H9 (cell line): ENCODE measurements around the gene CNDP2. TPM values are rescaled to one million over a fixed set of nuclear protein-coding genes. Genes with fewer than 3 reads are reported as not detected.

Source experiments
- DNase-seq: peaks from one replicate; pipeline ENCODE4 v3.0.0-alpha.2; 2017
- H2AFZ ChIP-seq: one replicate; pipeline ENCODE4 v1.6.1; 2013; ENCODE audit warnings: mild to moderate bottlenecking, low read length, control low read depth, moderate library complexity
- H2AK5ac ChIP-seq: 2 replicates; pipeline ENCODE4 v1.6.1; 2013; ENCODE audit warnings: low read length, control low read depth, mixed read lengths; ENCODE audit not compliant: insufficient read length
- H2BK120ac ChIP-seq: one replicate; pipeline ENCODE4 v1.6.1; 2013; ENCODE audit warnings: low read depth, mild to moderate bottlenecking, low read length, control low read depth, inconsistent platforms; ENCODE audit not compliant: poor library complexity, severe bottlenecking
- H2BK12ac ChIP-seq: 2 replicates; pipeline ENCODE4 v1.6.1; 2013; ENCODE audit warnings: low read length, control low read depth, mixed read lengths, low read depth; ENCODE audit not compliant: insufficient read length
- H2BK15ac ChIP-seq: 2 replicates; pipeline ENCODE4 v1.6.1; 2013; ENCODE audit warnings: low read depth, low read length, control low read depth
- H2BK20ac ChIP-seq: one replicate; pipeline ENCODE4 v1.6.1; 2013; ENCODE audit warnings: low read depth, mild to moderate bottlenecking, low read length, control low read depth, inconsistent platforms; ENCODE audit not compliant: poor library complexity, severe bottlenecking
- H2BK5ac ChIP-seq: 2 replicates; pipeline ENCODE4 v1.6.1; 2013; ENCODE audit warnings: low read length, control low read depth, mixed read lengths; ENCODE audit not compliant: insufficient read length
- H3K14ac ChIP-seq: 2 replicates; pipeline ENCODE4 v1.6.1; 2013; ENCODE audit warnings: low read length, control low read depth; ENCODE audit not compliant: insufficient read depth
- H3K18ac ChIP-seq: 2 replicates; pipeline ENCODE4 v1.6.1; 2013; ENCODE audit warnings: low read depth, mild to moderate bottlenecking, mixed read lengths, low read length, control low read depth; ENCODE audit not compliant: insufficient read length
- H3K23ac ChIP-seq: 2 replicates; pipeline ENCODE4 v1.6.1; 2013; ENCODE audit warnings: low read length, control low read depth, mixed read lengths, low read depth; ENCODE audit not compliant: insufficient read length
- H3K23me2 ChIP-seq: 2 replicates; pipeline ENCODE4 v1.6.1; 2013; ENCODE audit warnings: low read depth, mild to moderate bottlenecking, mixed read lengths, low read length, control low read depth; ENCODE audit not compliant: insufficient read length, poor library complexity, severe bottlenecking
- H3K27ac ChIP-seq: 2 replicates; pipeline ENCODE4 v1.5.1; 2013; ENCODE audit warnings: low read length, control low read depth, mixed read lengths, low read depth; ENCODE audit not compliant: insufficient read length
- H3K27me3 ChIP-seq: 2 replicates; pipeline ENCODE4 v1.6.1; 2013; ENCODE audit warnings: low read length, control low read depth, inconsistent platforms; ENCODE audit not compliant: insufficient read depth
- H3K4ac ChIP-seq: 2 replicates; pipeline ENCODE4 v1.6.1; 2013; ENCODE audit warnings: low read depth, mild to moderate bottlenecking, control low read depth, inconsistent platforms, low read length, moderate library complexity
- H3K4me1 ChIP-seq: 2 replicates; pipeline ENCODE4 v1.6.1; 2013; ENCODE audit warnings: low read length, control low read depth, inconsistent platforms; ENCODE audit not compliant: insufficient read depth
- H3K4me2 ChIP-seq: 2 replicates; pipeline ENCODE4 v1.6.1; 2013; ENCODE audit warnings: low read length, control low read depth, mixed read lengths; ENCODE audit not compliant: insufficient read length, insufficient read depth
- H3K56ac ChIP-seq: 2 replicates; pipeline ENCODE4 v1.6.1; 2013; ENCODE audit warnings: low read depth, mild to moderate bottlenecking, mixed read lengths, low read length, control low read depth; ENCODE audit not compliant: insufficient read length
- H3K79me1 ChIP-seq: 2 replicates; pipeline ENCODE4 v1.6.1; 2013; ENCODE audit warnings: low read depth, mild to moderate bottlenecking, moderate library complexity, low read length, control low read depth, inconsistent platforms; ENCODE audit not compliant: insufficient read depth, poor library complexity, severe bottlenecking
- H3K79me2 ChIP-seq: 2 replicates; pipeline ENCODE4 v1.6.1; 2013; ENCODE audit warnings: low read length, control low read depth, inconsistent platforms; ENCODE audit not compliant: insufficient read depth
- H3K9ac ChIP-seq: 2 replicates; pipeline ENCODE4 v1.6.1; 2013; ENCODE audit warnings: low read length, control low read depth, mixed read lengths; ENCODE audit not compliant: insufficient read length; ENCODE audit errors: extremely low read depth
- H3K9me3 ChIP-seq: one replicate; pipeline ENCODE4 v1.6.1; 2013; ENCODE audit warnings: low read depth, low read length, inconsistent platforms; ENCODE audit not compliant: control insufficient read depth
- H3T11ph ChIP-seq: one replicate; pipeline ENCODE4 v1.6.1; 2013; ENCODE audit warnings: mild to moderate bottlenecking, low read length, control low read depth, inconsistent platforms
- H4K20me1 ChIP-seq: one replicate; pipeline ENCODE4 v1.6.1; 2013; ENCODE audit not compliant: control insufficient read depth, insufficient read length, insufficient read depth
- H4K5ac ChIP-seq: 2 replicates; pipeline ENCODE4 v1.6.1; 2013; ENCODE audit warnings: low read depth, mild to moderate bottlenecking, mixed read lengths, low read length, control low read depth; ENCODE audit not compliant: insufficient read length
- H4K8ac ChIP-seq: replicated peaks from 2 replicates; pipeline ENCODE4 v1.6.1; 2013; ENCODE audit warnings: low read length, control low read depth, mixed read lengths, low read depth; ENCODE audit not compliant: insufficient read length
- H4K91ac ChIP-seq: 2 replicates; pipeline ENCODE4 v1.6.1; 2013; ENCODE audit warnings: low read depth, mild to moderate bottlenecking, moderate library complexity, mixed read lengths, low read length, control low read depth; ENCODE audit not compliant: insufficient read length
- H3K27ac Mint-ChIP-seq, 3 experiments: 2 replicates in 2 of 3; 3 replicates in 1 of 3; pipeline ENCODE4 v1.8.0; 2020 to 2021; ENCODE audit warnings: mixed read lengths in 3 of 3, mild to moderate bottlenecking in 1 of 3, moderate library complexity in 1 of 3
- H3K27me3 Mint-ChIP-seq: 2 replicates; pipeline ENCODE4 v1.8.0; 2021; ENCODE audit warnings: low read depth, mild to moderate bottlenecking, moderate library complexity, mixed read lengths
- H3K36me3 Mint-ChIP-seq, 3 experiments: 2 replicates in 2 of 3; 3 replicates in 1 of 3; pipeline ENCODE4 v1.8.0; 2020 to 2021; ENCODE audit warnings: low read depth in 3 of 3, mixed read lengths in 3 of 3; ENCODE audit not compliant: insufficient read depth in 1 of 3
- H3K4me1 Mint-ChIP-seq, 2 experiments: 2 replicates each; pipeline ENCODE4 v1.8.0; 2020; ENCODE audit warnings: mixed read lengths in 2 of 2
- H3K4me3 Mint-ChIP-seq, 2 experiments: 2 replicates in 1 of 2; 3 replicates in 1 of 2; pipeline ENCODE4 v1.8.0; 2020 to 2021; ENCODE audit warnings: mild to moderate bottlenecking in 2 of 2, mixed read lengths in 2 of 2, moderate library complexity in 1 of 2
- H3K9me3 Mint-ChIP-seq, 2 experiments: 2 replicates in 1 of 2; 3 replicates in 1 of 2; pipeline ENCODE4 v1.8.0; 2020; ENCODE audit warnings: mild to moderate bottlenecking in 2 of 2, mixed read lengths in 2 of 2, moderate library complexity in 1 of 2
- CTCF ChIP-seq: fragments of 200-600 bp; sonication (generic); conservative IDR thresholded peaks from 3 replicates; pipeline ENCODE4 v1.8.0; 2021; ENCODE audit warnings: antibody characterized with exemption, mild to moderate bottlenecking
- WGBS: extraction: QIAGEN DNeasy Blood & Tissue Kit; methylation state at CpG from one replicate; pipeline ENCODE4 v1.1.7; 2013; ENCODE audit warnings: missing lambda C conversion rate, low lambda C conversion rate, mixed read lengths; ENCODE audit not compliant: insufficient read length; ENCODE audit errors: extremely low coverage; 5-methylcytosine and 5-hydroxymethylcytosine counted together
- total RNA-seq: library from RNA; stranded (reverse); gene quantifications from 2 replicates; pipeline ENCODE4 v1.2.1, GENCODE V29; 2021

The CNDP2 gene
- total RNA-seq, 1 experiment from 2014 or later, result 212 TPM

GRCh38 chr18:74547860-74548259, 51.7 kb downstream of the CNDP2 start:
- Histone ChIP-seq H3K14ac (no peak overlapping the region), H3K18ac (no peak overlapping the region), H4K20me1 (no peaks in the 10 kb centered on the region), H4K5ac (no peak overlapping the region), H3K9ac (no peak overlapping the region), H3K4ac (no peak overlapping the region), H3T11ph (no peak overlapping the region), H2BK5ac (no peak overlapping the region), H3K79me1 (no peaks in the 10 kb centered on the region), H3K23me2 (no peaks in the 10 kb centered on the region), H3K27me3 (no peaks in the 10 kb centered on the region), H3K27ac (no peak overlapping the region), H2BK15ac (no peak overlapping the region), H3K56ac (no peak overlapping the region), H2BK12ac (no peak overlapping the region), H3K79me2 (no peaks in the 10 kb centered on the region), H2BK120ac (no peak overlapping the region), H4K91ac (no peak overlapping the region), H2BK20ac (no peak overlapping the region), H3K9me3 (peaks cover 10% of the 10 kb centered on the region), H2AFZ (no peak overlapping the region), H3K4me2 (no peak overlapping the region), H4K8ac (no peak overlapping the region), H3K23ac (no peak overlapping the region), H3K4me1 (no peaks in the 10 kb centered on the region), H2AK5ac (no peak overlapping the region)
- H3K36me3 Mint-ChIP-seq, result peaks cover 10 to 27% (median 18%) of the 10 kb centered on the region in 3 experiments
- no CpG with 5 or more reads among the region's 7 CpGs for WGBS
- DNase-seq, result no peak
- H3K27me3 Mint-ChIP-seq, result peaks cover 8% of the 10 kb centered on the region
- H3K4me1 Mint-ChIP-seq, result no peaks in the 10 kb centered on the region; a peak in 1 of 4 replicates
- no peak overlapping the region; a peak in 1 of 7 replicates for H3K27ac Mint-ChIP-seq
- H3K4me3 Mint-ChIP-seq, result no peak overlapping the region
- TF ChIP-seq CTCF, result no peak
- H3K9me3 Mint-ChIP-seq, result peaks cover 39 to 54% of the 10 kb centered on the region in 2 experiments
